Omental fat pad (tissue), 4 donors: ENCODE results near the gene GPR158. TPM values are rescaled to one million over a fixed set of nuclear protein-coding genes. Genes with fewer than 3 reads are reported as not detected.

Experiments
- ATAC-seq: fragments of 150-250 bp; one replicate; pipeline ENCODE4 v1.9.1; 2016; ENCODE audit warnings: mild to moderate bottlenecking, moderate library complexity; ENCODE audit not compliant: low FRiP score
- DNase-seq: peaks from one replicate; pipeline ENCODE4 v3.0.0-alpha.2; 2019; ENCODE audit warnings: low spot score
- total RNA-seq, 4 donors: library from RNA; depleted of rRNA; stranded (reverse); fragments of >200 nt; gene quantifications; one replicate each; pipeline ENCODE4 v1.1.0, GENCODE V29; 2016
- TF ChIP-seq, protein P1 (sequence below), 3 donors: fragments of 450-650 bp; IDR thresholded peaks; one replicate each; pipeline ENCODE4 v1.5.1; 2016 to 2017; ENCODE audit warnings: antibody characterized with exemption in 3 of 3, mild to moderate bottlenecking in 3 of 3, moderate library complexity in 2 of 3

Gene GPR158
- total RNA-seq, 4 donors from 2014 or later: 0.19 to 0.48 (median 0.32) TPM; not detected in 1

DNA sequence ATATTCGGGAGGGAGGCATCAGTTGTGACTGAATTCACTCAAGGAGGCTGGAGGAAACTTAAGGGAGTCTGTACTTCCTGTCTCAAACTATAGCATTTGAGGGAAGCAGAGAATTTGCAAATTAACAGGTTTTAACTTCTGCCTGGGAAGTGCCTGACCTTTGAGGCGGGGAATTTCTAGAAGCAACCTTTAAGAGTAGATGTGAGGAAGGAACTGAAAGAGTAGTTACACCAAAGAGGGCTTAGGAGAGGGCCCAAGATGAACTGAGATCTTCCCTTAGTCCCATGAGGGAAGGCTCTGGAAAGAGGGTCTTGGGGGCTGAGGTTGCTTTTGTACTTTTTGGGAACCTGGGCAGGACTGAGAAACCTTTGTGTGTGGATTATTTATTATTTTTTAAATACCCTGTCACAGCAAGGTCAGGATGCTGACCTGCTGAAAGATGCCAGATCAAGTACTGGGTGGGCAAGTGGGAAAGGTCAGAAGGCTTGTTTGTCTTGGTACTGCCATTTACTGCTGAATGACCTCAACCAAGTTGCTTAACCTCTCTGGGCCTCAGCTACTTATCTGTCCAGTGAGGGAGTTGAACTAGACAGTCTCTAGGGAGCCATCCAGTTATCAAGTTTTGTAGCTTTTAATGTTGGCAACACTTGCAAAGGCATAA is 2.4 kb downstream of the GPR158 start:
- ATAC-seq (no peak), DNase-seq (no peak)
- TF ChIP-seq, protein P1, sequence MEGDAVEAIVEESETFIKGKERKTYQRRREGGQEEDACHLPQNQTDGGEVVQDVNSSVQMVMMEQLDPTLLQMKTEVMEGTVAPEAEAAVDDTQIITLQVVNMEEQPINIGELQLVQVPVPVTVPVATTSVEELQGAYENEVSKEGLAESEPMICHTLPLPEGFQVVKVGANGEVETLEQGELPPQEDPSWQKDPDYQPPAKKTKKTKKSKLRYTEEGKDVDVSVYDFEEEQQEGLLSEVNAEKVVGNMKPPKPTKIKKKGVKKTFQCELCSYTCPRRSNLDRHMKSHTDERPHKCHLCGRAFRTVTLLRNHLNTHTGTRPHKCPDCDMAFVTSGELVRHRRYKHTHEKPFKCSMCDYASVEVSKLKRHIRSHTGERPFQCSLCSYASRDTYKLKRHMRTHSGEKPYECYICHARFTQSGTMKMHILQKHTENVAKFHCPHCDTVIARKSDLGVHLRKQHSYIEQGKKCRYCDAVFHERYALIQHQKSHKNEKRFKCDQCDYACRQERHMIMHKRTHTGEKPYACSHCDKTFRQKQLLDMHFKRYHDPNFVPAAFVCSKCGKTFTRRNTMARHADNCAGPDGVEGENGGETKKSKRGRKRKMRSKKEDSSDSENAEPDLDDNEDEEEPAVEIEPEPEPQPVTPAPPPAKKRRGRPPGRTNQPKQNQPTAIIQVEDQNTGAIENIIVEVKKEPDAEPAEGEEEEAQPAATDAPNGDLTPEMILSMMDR (IDR thresholded peaks at IDR 0.05): no peak

DNA sequence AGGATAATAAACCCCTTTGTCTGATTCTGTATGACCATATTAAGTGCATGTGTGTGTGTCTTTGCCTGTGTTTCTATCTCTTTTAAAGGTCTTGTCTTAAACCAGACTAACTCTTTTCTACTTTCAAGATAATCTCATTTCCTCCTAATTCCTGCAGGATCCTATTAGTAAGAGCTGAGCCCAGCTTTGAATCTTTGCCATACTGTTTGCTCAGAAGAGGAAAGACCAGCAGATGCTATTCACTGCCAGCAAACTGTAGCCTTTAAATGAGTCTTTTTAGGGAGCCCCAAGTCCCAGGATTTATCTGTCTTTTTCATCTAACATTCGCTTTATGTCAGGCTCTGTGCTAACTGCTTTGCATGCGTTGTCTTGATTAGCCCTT is 2.9 kb downstream of the GPR158 start:
- no peak for ATAC-seq
- TF ChIP-seq, protein P1 (IDR thresholded peaks at IDR 0.05): no peak

DNA sequence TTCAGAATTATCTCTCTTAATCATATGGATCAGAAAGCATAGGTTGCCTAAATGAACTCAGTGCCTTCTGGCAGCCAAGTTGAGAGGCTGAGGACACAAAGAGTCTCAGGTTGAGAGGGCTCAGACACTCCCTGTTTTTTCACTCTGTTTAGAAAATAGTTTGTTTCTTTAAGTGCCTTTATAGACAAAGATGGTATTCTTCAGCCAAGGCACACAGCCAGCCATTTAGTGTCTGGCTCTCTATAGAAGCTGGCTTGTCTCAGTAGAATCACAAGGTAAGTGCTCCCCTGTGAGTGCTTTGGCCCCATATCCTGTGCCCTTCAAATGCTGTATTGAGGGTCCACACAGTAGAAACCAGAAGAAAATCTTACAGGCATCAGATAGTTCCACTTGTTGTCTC is 3.6 kb downstream of the GPR158 start:
- ATAC-seq (no peak), DNase-seq (no peak)
- TF ChIP-seq, protein P1 (IDR thresholded peaks at IDR 0.05): no peak

More for the DNA sequence above, 2.9 kb downstream of the GPR158 start:
- no peak for DNase-seq

DNA sequence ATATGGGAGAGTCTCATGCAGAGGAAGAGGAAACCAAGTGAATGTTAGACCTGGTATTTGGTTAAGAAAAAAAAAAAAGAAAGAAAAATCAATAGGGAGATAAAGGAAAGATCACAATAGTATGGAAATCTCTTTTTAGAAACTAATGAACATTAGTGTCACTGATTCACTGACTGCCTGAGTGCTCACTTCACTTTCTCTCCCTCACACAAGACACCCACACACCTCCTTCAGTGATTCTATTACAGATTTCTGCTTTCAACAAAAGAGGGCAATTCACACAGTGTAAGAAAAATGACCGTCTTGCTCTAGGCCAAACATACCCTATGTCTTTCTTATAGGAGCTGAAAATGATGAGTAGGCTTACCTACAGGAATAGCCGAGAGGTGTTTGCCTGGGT is 6.0 kb downstream of the GPR158 start:
- ATAC-seq (no peak), DNase-seq (no peak)
- TF ChIP-seq, protein P1 (IDR thresholded peaks at IDR 0.05): no peak

DNA sequence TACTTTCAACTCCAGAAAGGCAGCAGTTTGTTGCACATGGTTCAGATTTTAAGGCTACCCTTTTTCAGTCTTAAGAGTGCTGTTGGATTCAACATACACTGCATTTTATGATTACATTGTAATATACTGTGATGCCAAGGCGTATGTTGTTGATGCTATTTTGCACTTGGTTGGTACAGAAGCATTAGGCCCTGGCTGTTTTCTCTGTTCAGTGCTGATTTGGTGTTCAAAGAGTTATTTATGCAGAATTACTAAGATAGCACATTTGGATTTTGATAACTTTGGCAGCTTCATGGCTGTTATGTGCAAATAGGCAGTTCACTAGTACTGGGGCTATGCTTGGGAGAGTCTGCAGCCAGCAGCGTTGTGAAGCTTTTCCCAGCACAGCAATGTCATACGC is 7.8 kb downstream of the GPR158 start:
- TF ChIP-seq, protein P1 (IDR thresholded peaks at IDR 0.05): no peak
- ATAC-seq (no peak), DNase-seq (no peak)

DNA sequence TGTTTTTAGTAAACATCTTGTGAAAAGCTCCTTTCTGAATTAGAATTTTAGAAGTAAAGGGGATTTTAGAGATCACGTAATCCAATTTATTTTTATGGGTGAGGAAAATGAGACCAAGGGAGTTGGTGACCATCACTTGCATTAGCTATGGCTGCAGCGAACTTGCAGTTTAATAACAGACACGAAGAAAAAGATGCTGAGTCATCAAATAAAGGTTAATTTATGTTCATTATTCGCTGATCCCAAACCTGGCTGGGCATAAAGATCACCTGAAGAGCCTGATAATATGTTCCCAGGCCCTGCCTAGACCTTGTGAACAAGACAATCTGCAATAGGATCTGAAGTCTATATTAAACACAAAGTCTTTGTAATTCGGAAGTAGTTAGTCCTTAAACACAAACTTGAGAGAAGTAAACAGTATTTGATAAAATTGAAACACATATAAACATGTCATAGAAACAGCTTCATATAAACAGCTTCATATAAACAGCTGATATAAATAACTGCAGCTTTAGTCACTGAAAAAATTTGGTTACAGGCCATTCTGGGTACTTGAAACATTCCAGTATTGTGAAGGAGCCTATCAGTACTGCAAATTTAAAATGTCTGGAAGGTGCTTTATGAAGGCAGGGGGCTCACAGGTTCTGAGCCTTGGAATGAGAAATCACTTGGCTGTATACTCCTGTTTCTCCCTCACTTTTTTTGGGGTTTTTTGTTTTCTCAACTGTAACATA is 16.5 kb downstream of the GPR158 start:
- ATAC-seq (no peak), DNase-seq (no peak)
- TF ChIP-seq, protein P1 (IDR thresholded peaks at IDR 0.05): no peak

DNA sequence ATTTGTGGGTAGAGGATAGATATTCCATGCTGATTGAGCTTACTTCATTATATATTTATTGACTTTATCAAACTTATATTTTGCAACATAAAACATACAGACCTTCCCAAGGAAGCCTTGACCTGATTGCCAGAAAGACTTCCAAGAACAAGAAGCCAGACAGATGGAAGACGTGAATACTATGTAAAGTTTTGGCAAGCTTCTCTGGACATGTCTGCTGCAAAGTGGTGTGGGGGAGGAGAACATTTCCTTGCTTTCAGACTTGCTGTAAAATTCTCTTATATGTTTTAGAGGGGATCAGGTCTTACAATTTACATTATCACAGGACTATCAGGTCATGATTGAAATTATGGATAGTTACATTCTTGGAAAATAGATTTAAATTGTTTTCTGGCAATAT is 23.4 kb downstream of the GPR158 start:
- ATAC-seq (no peak), DNase-seq (no peak)
- TF ChIP-seq, protein P1 (IDR thresholded peaks at IDR 0.05): no peak
